Body of pancreas (tissue), 4 donors: Measurements from ENCODE around the gene THOC1. TPM values are rescaled to one million over a fixed set of nuclear protein-coding genes. Genes with fewer than 3 reads are reported as not detected.

ENCODE experiments used
- ATAC-seq: fragments of 150-250 bp; one replicate; pipeline ENCODE4 v1.9.1; 2016
- DNase-seq, 4 donors: peaks; one replicate each; pipeline ENCODE4 v3.0.0-alpha.2; 2019
- H3K27ac ChIP-seq, 4 donors: fragments of 200-600 bp; sonication (generic); 1 replicate in 3 of 4; 2 replicates in 1 of 4; pipeline versions ENCODE4 v1.5.1 to v1.6.1; 2016 to 2019; ENCODE audit warnings: mild to moderate bottlenecking in 1 of 4, mixed read lengths in 1 of 4, moderate library complexity in 1 of 4
- H3K27me3 ChIP-seq, 2 donors: fragments of 200-600 bp; sonication (generic); one replicate each; pipeline ENCODE4 v1.6.0; 2016; ENCODE audit warnings: mild to moderate bottlenecking in 1 of 2
- H3K36me3 ChIP-seq, 2 donors: fragments of 200-600 bp; sonication (generic); replicated peaks in 1 of 2; 2 replicates each; pipeline ENCODE4 v1.5.1; 2016; ENCODE audit warnings: low read depth in 2 of 2; ENCODE audit not compliant: insufficient read depth in 1 of 2
- H3K4me1 ChIP-seq: fragments of 200-600 bp; sonication (generic); one replicate; pipeline ENCODE4 v1.6.0; 2016
- H3K4me3 ChIP-seq, 2 donors: fragments of 200-600 bp; sonication (generic); 1 replicate in 1 of 2; 2 replicates in 1 of 2; pipeline ENCODE4 v1.5.1; 2016 to 2019
- H3K9me3 ChIP-seq, 3 donors: fragments of 200-600 bp; sonication (generic); 1 replicate in 2 of 3; 2 replicates in 1 of 3; pipeline ENCODE4 v1.5.1; 2016
- POLR2A ChIP-seq, 3 donors: fragments of 450-650 bp; IDR thresholded peaks; one replicate each; pipeline ENCODE4 v1.6.1; 2016; ENCODE audit warnings: antibody characterized with exemption in 3 of 3, mild to moderate bottlenecking in 2 of 3
- WGBS, 2 donors: methylation state at CpG; one replicate each; pipeline ENCODE4 v1.1.5; 2017; 5-methylcytosine and 5-hydroxymethylcytosine counted together
- intact Hi-C: fragments of 100-400 bp; cut with DNase I; formaldehyde crosslinking; loops from one replicate; pipeline ENCODE4 v1.15.1; 2023
- total RNA-seq, 2 donors: library from RNA; depleted of rRNA; stranded (reverse); fragments of >200 nt; gene quantifications; one replicate each; pipeline ENCODE4 v1.1.0, GENCODE V29; 2016
- TF ChIP-seq, protein P1 (sequence below), 7 experiments: fragments of 450-650 bp in 4 of 7; fragments of 200-600 bp in 3 of 7; sonication (generic) in 3 of 7; IDR thresholded peaks; one replicate each; pipeline ENCODE4 v1.5.1; 2016 to 2019; ENCODE audit warnings: antibody characterized with exemption in 7 of 7

THOC1 gene
- total RNA-seq, 2 donors from 2014 or later, result 21.8 to 36.6 TPM

DNA sequence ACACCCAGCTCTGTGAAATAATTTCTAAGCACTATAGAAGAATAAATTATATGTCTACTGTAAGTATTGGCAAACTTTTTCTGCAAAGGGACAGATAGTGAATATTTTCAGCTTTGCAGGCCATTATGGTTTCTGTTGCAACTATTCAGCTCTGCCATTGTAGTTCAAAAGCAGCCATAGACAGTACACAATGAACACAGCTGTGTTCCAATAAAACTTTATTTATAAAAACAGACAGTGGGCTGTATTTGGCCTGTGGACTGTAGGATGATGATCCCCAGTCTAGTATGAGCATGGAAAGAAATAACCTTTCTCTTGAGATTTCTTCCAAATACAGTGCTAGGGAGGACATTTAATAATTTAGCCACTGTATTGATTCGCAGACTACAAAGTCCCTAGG is 35.2 kb upstream of the THOC1 start:
- intact Hi-C loops, result no loop called here

DNA sequence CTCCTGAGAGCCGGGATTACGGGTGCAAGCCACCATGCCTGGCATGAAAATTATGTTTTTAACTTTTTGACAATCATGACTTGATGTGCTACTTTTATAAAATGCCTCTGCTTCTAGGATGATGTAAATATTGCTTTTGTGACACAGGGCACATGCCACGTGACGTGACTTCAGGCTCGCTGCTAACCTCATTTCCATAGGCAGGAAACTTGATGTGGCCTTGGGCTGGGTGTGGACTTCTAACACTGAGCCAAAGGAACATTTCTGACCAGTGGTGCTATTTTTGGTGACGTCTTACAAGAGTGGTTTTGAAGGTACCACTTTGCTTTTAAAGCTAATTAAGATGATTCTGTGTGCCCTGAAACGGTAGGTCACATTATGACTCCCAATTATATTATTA is 34.2 kb upstream of the THOC1 start:
- H3K9me3 ChIP-seq, result no peaks in the 10 kb centered on the region
- ATAC-seq, result no peak
- no peaks in the 10 kb centered on the region for H3K36me3 ChIP-seq
- intact Hi-C loops, result no loop called here
- no peak overlapping the region for H3K4me3 ChIP-seq
- no peak overlapping the region for H3K27ac ChIP-seq
- no peaks in the 10 kb centered on the region for H3K4me1 ChIP-seq
- no peaks in the 10 kb centered on the region for H3K27me3 ChIP-seq
- DNase-seq, result no peak
- TF ChIP-seq POLR2A (IDR thresholded peaks at IDR 0.05), result no peak
- TF ChIP-seq, protein P1, sequence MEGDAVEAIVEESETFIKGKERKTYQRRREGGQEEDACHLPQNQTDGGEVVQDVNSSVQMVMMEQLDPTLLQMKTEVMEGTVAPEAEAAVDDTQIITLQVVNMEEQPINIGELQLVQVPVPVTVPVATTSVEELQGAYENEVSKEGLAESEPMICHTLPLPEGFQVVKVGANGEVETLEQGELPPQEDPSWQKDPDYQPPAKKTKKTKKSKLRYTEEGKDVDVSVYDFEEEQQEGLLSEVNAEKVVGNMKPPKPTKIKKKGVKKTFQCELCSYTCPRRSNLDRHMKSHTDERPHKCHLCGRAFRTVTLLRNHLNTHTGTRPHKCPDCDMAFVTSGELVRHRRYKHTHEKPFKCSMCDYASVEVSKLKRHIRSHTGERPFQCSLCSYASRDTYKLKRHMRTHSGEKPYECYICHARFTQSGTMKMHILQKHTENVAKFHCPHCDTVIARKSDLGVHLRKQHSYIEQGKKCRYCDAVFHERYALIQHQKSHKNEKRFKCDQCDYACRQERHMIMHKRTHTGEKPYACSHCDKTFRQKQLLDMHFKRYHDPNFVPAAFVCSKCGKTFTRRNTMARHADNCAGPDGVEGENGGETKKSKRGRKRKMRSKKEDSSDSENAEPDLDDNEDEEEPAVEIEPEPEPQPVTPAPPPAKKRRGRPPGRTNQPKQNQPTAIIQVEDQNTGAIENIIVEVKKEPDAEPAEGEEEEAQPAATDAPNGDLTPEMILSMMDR (IDR thresholded peaks at IDR 0.05), result no peak
- 78 to 81% methylated on average over 7 of the region's 7 CpGs for WGBS, 2 donors

More for the DNA sequence above, 35.2 kb upstream of the THOC1 start:
- 3 to 44% methylated on average over 1 of the region's 1 CpG for WGBS, 2 donors
- Histone ChIP-seq H3K9me3 (no peaks in the 10 kb centered on the region), H3K36me3 (no peaks in the 10 kb centered on the region), H3K27me3 (no peaks in the 10 kb centered on the region), H3K27ac (no peak overlapping the region), H3K4me1 (no peaks in the 10 kb centered on the region), H3K4me3 (no peak overlapping the region)
- DNase-seq, result no peak
- ATAC-seq, result no peak
- TF ChIP-seq, protein P1 (IDR thresholded peaks at IDR 0.05), result no peak
- TF ChIP-seq POLR2A (IDR thresholded peaks at IDR 0.05), result no peak

DNA sequence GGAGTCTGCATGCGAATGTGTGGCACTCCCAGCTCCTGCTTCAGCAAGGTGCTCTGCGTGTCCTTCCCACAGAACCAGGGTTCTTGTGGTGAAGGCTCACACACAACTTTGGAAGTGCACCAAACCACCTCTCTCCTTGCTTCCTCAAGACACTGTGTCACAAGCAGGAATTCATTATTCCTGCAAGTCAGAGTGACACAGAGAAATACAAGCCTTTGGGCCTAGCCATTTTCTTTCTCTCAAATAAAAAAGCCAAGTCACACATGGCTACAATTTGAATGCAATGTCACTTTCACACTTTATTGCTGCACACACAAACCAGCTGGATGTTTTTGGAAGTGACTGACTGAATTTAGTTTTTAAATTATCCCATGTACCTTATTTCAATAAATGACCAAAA is 30.1 kb upstream of the THOC1 start:
- Histone ChIP-seq H3K36me3 (no peaks in the 10 kb centered on the region), H3K27me3 (no peaks in the 10 kb centered on the region), H3K27ac (no peak overlapping the region), H3K9me3 (no peaks in the 10 kb centered on the region), H3K4me1 (no peaks in the 10 kb centered on the region), H3K4me3 (no peak overlapping the region)
- WGBS, 2 donors, result 64 to 70% methylated on average over 1 to 2 of the region's 2 CpGs
- intact Hi-C loops, result loop anchor here (10.0 kb wide), 1 partner anchor 177 kb away; no protein-coding TSS in a partner anchor
- TF ChIP-seq, protein P1 (IDR thresholded peaks at IDR 0.05), result no peak
- TF ChIP-seq POLR2A (IDR thresholded peaks at IDR 0.05), result no peak
- ATAC-seq, result no peak
- DNase-seq, result no peak

DNA sequence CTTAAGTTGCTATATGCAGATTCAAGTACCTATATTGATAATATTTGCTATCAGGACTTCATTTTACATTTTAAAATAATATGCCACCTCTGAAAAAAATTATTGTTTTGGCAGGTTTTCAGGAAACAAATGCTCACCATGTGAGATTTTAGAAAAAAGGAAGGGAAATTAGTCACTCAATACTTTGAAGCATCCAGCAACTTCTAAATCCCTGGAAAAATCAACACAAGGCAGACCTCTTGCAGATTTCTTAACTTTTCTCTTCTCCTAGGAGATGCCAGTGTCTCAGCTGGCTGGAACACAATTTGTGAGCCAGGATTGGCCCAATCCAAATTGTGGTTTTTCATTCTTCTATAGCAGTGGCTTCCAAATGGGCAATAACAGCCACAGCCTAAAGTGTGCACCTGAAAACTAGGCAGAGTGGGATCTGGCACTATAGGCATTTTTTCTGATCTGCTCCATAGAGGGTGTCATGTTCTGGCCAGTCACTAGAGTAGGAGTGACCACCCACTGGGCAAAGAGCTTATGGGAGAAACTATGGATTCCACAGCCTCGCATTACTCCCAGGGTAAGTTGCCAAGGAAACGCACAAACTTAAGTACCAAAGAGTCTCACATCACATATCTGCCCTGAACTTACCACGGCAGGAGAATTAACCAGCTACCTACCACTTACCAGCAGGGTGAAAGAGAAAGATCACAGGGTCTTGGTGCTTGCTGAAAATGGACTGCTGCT is 28.1 kb upstream of the THOC1 start:
- no peak for DNase-seq
- Histone ChIP-seq H3K27me3 (no peaks in the 10 kb centered on the region), H3K9me3 (no peaks in the 10 kb centered on the region), H3K4me1 (no peaks in the 10 kb centered on the region), H3K27ac (no peak overlapping the region), H3K4me3 (no peak overlapping the region), H3K36me3 (no peaks in the 10 kb centered on the region)
- ATAC-seq, result no peak
- TF ChIP-seq, protein P1 (IDR thresholded peaks at IDR 0.05), result no peak
- TF ChIP-seq POLR2A (IDR thresholded peaks at IDR 0.05), result no peak
- 56 to 58% methylated on average over 3 of the region's 3 CpGs for WGBS, 2 donors
- intact Hi-C loops, result loop anchor here (10.0 kb wide), 1 partner anchor 179 kb away; no protein-coding TSS in a partner anchor

DNA sequence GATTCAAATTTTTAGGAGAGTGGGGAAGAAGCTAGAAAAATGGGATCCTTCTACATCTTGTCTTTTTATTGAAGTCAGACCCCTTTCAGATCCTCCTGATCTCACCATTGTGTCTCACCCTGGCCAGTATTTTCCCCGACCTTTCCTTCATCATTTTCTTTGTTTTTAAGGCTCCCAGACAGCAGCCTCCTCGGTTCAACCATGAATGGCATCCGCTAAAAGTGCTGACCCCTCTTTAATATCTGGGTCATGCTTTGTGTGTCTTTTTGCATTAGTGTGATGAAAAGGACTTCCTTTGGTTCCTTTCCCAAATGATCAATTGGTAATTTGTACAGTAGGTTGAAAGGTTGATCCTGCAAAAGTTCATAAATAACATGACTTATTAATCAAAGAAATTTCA is 26.7 kb upstream of the THOC1 start:
- Histone ChIP-seq H3K4me3 (no peak overlapping the region), H3K27ac (no peak overlapping the region), H3K36me3 (no peaks in the 10 kb centered on the region), H3K9me3 (no peaks in the 10 kb centered on the region), H3K27me3 (no peaks in the 10 kb centered on the region), H3K4me1 (no peaks in the 10 kb centered on the region)
- intact Hi-C loops, result loop anchor here (10.0 kb wide), 1 partner anchor 180 kb away; no protein-coding TSS in a partner anchor
- WGBS, 2 donors, result 83 to 84% methylated on average over 3 of the region's 3 CpGs
- no peak for ATAC-seq
- TF ChIP-seq POLR2A (IDR thresholded peaks at IDR 0.05), result no peak
- TF ChIP-seq, protein P1 (IDR thresholded peaks at IDR 0.05), result no peak
- DNase-seq, result no peak
